Measurements from ENCODE around the gene TBCCD1.

DNA sequence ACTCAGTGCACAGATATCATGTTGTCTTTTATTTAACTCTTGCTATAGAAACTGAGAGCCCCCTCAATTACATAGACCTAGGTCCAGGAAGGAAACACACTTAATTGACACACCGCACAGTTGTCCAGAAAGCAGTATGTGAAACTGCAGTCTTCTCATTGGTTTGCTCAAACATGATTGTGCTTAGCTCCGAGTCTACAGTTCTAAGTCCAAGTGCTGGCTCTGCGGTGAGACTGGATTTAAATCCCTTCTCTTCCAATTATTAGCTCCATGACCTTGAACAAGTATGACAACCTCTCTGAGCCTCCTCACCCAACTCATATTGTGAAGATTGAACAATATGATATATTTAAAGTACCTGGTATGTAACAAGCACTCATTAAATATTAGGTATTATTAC, 26.7 kb upstream of the TBCCD1 start:
- no peak for TF ChIP-seq POLR2A (IDR thresholded peaks at IDR 0.05)
- TF ChIP-seq, protein P1, sequence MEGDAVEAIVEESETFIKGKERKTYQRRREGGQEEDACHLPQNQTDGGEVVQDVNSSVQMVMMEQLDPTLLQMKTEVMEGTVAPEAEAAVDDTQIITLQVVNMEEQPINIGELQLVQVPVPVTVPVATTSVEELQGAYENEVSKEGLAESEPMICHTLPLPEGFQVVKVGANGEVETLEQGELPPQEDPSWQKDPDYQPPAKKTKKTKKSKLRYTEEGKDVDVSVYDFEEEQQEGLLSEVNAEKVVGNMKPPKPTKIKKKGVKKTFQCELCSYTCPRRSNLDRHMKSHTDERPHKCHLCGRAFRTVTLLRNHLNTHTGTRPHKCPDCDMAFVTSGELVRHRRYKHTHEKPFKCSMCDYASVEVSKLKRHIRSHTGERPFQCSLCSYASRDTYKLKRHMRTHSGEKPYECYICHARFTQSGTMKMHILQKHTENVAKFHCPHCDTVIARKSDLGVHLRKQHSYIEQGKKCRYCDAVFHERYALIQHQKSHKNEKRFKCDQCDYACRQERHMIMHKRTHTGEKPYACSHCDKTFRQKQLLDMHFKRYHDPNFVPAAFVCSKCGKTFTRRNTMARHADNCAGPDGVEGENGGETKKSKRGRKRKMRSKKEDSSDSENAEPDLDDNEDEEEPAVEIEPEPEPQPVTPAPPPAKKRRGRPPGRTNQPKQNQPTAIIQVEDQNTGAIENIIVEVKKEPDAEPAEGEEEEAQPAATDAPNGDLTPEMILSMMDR (IDR thresholded peaks at IDR 0.05): no peak

Data from lower leg skin (tissue), 3 donors.